ENCODE measurements around the gene PCDHA5.
"Not testable (repeated sequence)": the region's sequence is repeated elsewhere in the genome, so short reads cannot be mapped to it uniquely, and the experiment has no call there.

- not testable (repeated sequence) for TF ChIP-seq CTCF (IDR thresholded peaks at IDR 0.05; ENCODE audit: borderline replicate concordance, extremely low read depth, low read length, poor library complexity, severe bottlenecking); EZH2 (IDR thresholded peaks at IDR 0.05; ENCODE audit: borderline replicate concordance, low read depth, low read length, severe bottlenecking)
Measured at GRCh38 chr5:140849831-140850634, 28.6 kb downstream of the PCDHA5 start.
